ENCODE measurements around the gene BCORL1. TPM values are rescaled to one million over a fixed set of nuclear protein-coding genes. Genes with fewer than 3 reads are reported as not detected.
A peak's percentile ranks its signal among the peaks of the same experiment; 100 is the strongest.

BCORL1 gene
- total and polyA plus RNA-seq, 2 donors (not counting 3 experiments of a cell fraction or from before 2014, with no cell fraction given): 1.8 to 13.1 TPM

- no peaks in the 10 kb centered on the region for H3K79me2 ChIP-seq (ENCODE audit: control insufficient read depth, insufficient read depth, low read length)
- POLR2A ChIA-PET: no interaction called here
- intact Hi-C loops (cut with micrococcal nuclease) (no loop called here), dilution Hi-C loops (cut with MboI; ENCODE audit: extremely low pct_ligation_motif_present, low sequenced_read_pairs) (no loop called here)
- no peaks in the 10 kb centered on the region for H3K27me3 ChIP-seq (ENCODE audit: control insufficient read depth in 2 of 2, insufficient read depth in 2 of 2, low read length in 2 of 2)
- no peak overlapping the region for H3K9ac ChIP-seq (replicated peaks; ENCODE audit: extremely low read depth, insufficient read depth, low read length)
- CTCF ChIA-PET: no interaction called here
- FAIRE-seq (peak; percentile 66), DNase-seq (ENCODE audit: low read depth, low spot score) (no peak)
- no peaks in the 10 kb centered on the region for H3K9me1 ChIP-seq (replicated peaks; ENCODE audit: control insufficient read depth, extremely low read depth, insufficient read depth, low read length)
- H3K4me2 ChIP-seq (ENCODE audit: insufficient read depth, low read length): no peak overlapping the region
- H3K27ac ChIP-seq (ENCODE audit: insufficient read depth, low read depth, low read length): no peak overlapping the region
- H2AFZ ChIP-seq (ENCODE audit: low read depth, low read length): no peak overlapping the region
- H4K20me1 ChIP-seq (replicated peaks; ENCODE audit: control insufficient read depth, extremely low read depth, insufficient read depth, low read length): no peaks in the 10 kb centered on the region
- no peak for TF ChIP-seq CTCF (IDR thresholded peaks at IDR 0.05; ENCODE audit: extremely low read depth in 1 of 2, insufficient read depth in 1 of 2, low read depth in 1 of 2, low read length in 2 of 2)
- TF ChIP-seq GATA2 (IDR thresholded peaks at IDR 0.05; ENCODE audit: insufficient read depth, insufficient read length, low read depth, low read length): no peak
- TF ChIP-seq JUN (IDR thresholded peaks at IDR 0.05; ENCODE audit: borderline replicate concordance, insufficient read depth, insufficient read length, low read depth): no peak
- TF ChIP-seq MYC (IDR thresholded peaks at IDR 0.05; ENCODE audit: low read depth, low read length): no peak
- TF ChIP-seq EZH2 (IDR thresholded peaks at IDR 0.05; ENCODE audit: borderline replicate concordance, low read depth, low read length, severe bottlenecking): no peak
- H3K4me1 ChIP-seq (ENCODE audit: control insufficient read depth, extremely low read depth, insufficient read depth, low read length): peaks cover 2% of the 10 kb centered on the region
- BruUV-seq (replicated peaks): no TSS peak
- no peaks in the 10 kb centered on the region for H3K36me3 ChIP-seq (ENCODE audit: control insufficient read depth in 2 of 2, extremely low read depth in 1 of 2, insufficient read depth in 2 of 2, low read length in 2 of 2)
- H3K4me3 ChIP-seq (replicated peaks in 1 of 3; ENCODE audit: insufficient read depth in 1 of 3, low read depth in 1 of 3, low read length in 3 of 3): peak overlapping the region in 1 of 3 experiments; percentile 10
- H3K9me3 ChIP-seq (replicated peaks; ENCODE audit: control insufficient read depth, insufficient read depth, low read length): no peaks in the 10 kb centered on the region
Measured at GRCh38 chrX:129953334-129953648, 29.1 kb upstream of the BCORL1 start.

DNA sequence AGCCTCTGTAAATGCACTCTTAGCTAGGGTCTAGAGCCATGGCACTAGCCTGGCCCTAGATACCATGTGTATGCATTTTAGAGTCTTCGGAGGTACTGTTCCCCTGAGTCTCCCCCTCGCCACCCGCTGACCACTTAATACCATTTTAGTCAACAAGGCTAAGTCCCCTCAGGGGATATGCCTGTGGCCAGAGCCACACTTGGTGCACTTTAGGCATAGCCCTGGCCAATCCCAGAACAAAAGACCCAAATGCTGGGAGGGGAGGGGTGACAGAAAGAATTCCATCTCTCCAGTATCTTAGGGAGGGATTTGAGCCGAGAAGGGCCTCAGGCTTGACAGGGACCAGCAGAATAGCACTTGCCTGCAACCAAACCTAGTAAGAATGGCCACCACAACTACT is 28.6 kb upstream of the BCORL1 start:
- Histone ChIP-seq H2AFZ (ENCODE audit: low read depth, low read length) (no peak overlapping the region), H3K9me3 (replicated peaks; ENCODE audit: control insufficient read depth, insufficient read depth, low read length) (no peaks in the 10 kb centered on the region), H3K27me3 (ENCODE audit: control insufficient read depth in 2 of 2, insufficient read depth in 2 of 2, low read length in 2 of 2) (no peaks in the 10 kb centered on the region), H3K4me1 (ENCODE audit: control insufficient read depth, extremely low read depth, insufficient read depth, low read length) (peaks cover 2% of the 10 kb centered on the region), H3K79me2 (ENCODE audit: control insufficient read depth, insufficient read depth, low read length) (no peaks in the 10 kb centered on the region), H3K27ac (ENCODE audit: insufficient read depth, low read depth, low read length) (no peak overlapping the region), H3K4me2 (ENCODE audit: insufficient read depth, low read length) (no peak overlapping the region), H3K4me3 (replicated peaks in 1 of 3; ENCODE audit: insufficient read depth in 1 of 3, low read depth in 1 of 3, low read length in 3 of 3) (no peak overlapping the region), H3K36me3 (ENCODE audit: control insufficient read depth in 2 of 2, extremely low read depth in 1 of 2, insufficient read depth in 2 of 2, low read length in 2 of 2) (no peaks in the 10 kb centered on the region), H3K9me1 (replicated peaks; ENCODE audit: control insufficient read depth, extremely low read depth, insufficient read depth, low read length) (no peaks in the 10 kb centered on the region), H3K9ac (replicated peaks; ENCODE audit: extremely low read depth, insufficient read depth, low read length) (no peak overlapping the region), H4K20me1 (replicated peaks; ENCODE audit: control insufficient read depth, extremely low read depth, insufficient read depth, low read length) (no peaks in the 10 kb centered on the region)
- CTCF ChIA-PET: no interaction called here
- no peak for DNase-seq (ENCODE audit: low read depth, low spot score)
- TF ChIP-seq FOS (IDR thresholded peaks at IDR 0.05; ENCODE audit: borderline replicate concordance, insufficient read depth, low read length) (no peak), MYC (IDR thresholded peaks at IDR 0.05; ENCODE audit: low read depth, low read length) (no peak), CTCF (IDR thresholded peaks at IDR 0.05; ENCODE audit: extremely low read depth in 1 of 2, insufficient read depth in 1 of 2, low read depth in 1 of 2, low read length in 2 of 2) (no peak), EZH2 (IDR thresholded peaks at IDR 0.05; ENCODE audit: borderline replicate concordance, low read depth, low read length, severe bottlenecking) (no peak), MAX (IDR thresholded peaks at IDR 0.05; ENCODE audit: insufficient read depth, insufficient read length) (no peak), JUN (IDR thresholded peaks at IDR 0.05; ENCODE audit: borderline replicate concordance, insufficient read depth, insufficient read length, low read depth) (no peak), POLR2A (IDR thresholded peaks at IDR 0.05; ENCODE audit: low read depth, low read length) (no peak), POLR2AphosphoS5 (IDR thresholded peaks at IDR 0.05; ENCODE audit: insufficient read depth, low read depth, low read length) (no peak), GATA2 (IDR thresholded peaks at IDR 0.05; ENCODE audit: insufficient read depth, insufficient read length, low read depth, low read length) (no peak)
- intact Hi-C loops (cut with micrococcal nuclease): no loop called here
- FAIRE-seq: no peak
- POLR2A ChIA-PET: no interaction called here
- dilution Hi-C loops (cut with MboI; ENCODE audit: extremely low pct_ligation_motif_present, low sequenced_read_pairs): no loop called here
- no TSS peak for BruUV-seq (replicated peaks)

Measured in endothelial cell of umbilical vein (primary cell).